GM04504 (cell line): ENCODE data around the gene BCAR1.
"Not testable (repeated sequence)": the region's sequence is repeated elsewhere in the genome, so short reads cannot be mapped to it uniquely, and the experiment has no call there.

Source experiments
- DNase-seq: peaks from one replicate; pipeline ENCODE4 v3.0.0-alpha.2; 2012; ENCODE audit warnings: low read depth

Gene BCAR1

GRCh38 chr16:75224306-75225082, 26.9 kb downstream of the BCAR1 start:
- DNase-seq, result no peak

GRCh38 chr16:75223129-75223528, 28.3 kb downstream of the BCAR1 start:
- not testable (repeated sequence) for DNase-seq

GRCh38 chr16:75222271-75222783, 29.1 kb downstream of the BCAR1 start:
- DNase-seq, result no peak

GRCh38 chr16:75219838-75220237, 31.6 kb downstream of the BCAR1 start:
- DNase-seq, result no peak

- no peak for DNase-seq
Measured at GRCh38 chr16:75219088-75219487, 32.3 kb downstream of the BCAR1 start.

GRCh38 chr16:75218256-75219076, 33.0 kb downstream of the BCAR1 start, which contains the start of gene CTRB1:
TSS of gene CTRB1 (plus strand) at chr16:75218988. CDS start at chr16:75219008, 20 bp downstream.
- DNase-seq, result no peak

- no peak for DNase-seq
Measured at GRCh38 chr16:75217389-75217851, 34.0 kb downstream of the BCAR1 start.

GRCh38 chr16:75216576-75216975, 34.8 kb downstream of the BCAR1 start:
- DNase-seq, result no peak

GRCh38 chr16:75216127-75216526, 35.3 kb downstream of the BCAR1 start:
- DNase-seq, result no peak

GRCh38 chr16:75211286-75211685, 40.1 kb downstream of the BCAR1 start:
- DNase-seq, result not testable (repeated sequence)

- no peak for DNase-seq
Measured at GRCh38 chr16:75209944-75210343, 41.5 kb downstream of the BCAR1 start.

- DNase-seq, result not testable (repeated sequence)
Measured at GRCh38 chr16:75209514-75209913, 41.9 kb downstream of the BCAR1 start.

- DNase-seq, result no peak
Measured at GRCh38 chr16:75208861-75209505, 42.4 kb downstream of the BCAR1 start.

GRCh38 chr16:75208242-75208825, 43.1 kb downstream of the BCAR1 start:
- no peak for DNase-seq

- DNase-seq, result no peak
Measured at GRCh38 chr16:75207831-75208230, 43.6 kb downstream of the BCAR1 start.

GRCh38 chr16:75206749-75207451, 44.5 kb downstream of the BCAR1 start, which contains the start of gene CTRB2:
TSS of gene CTRB2 (minus strand) at chr16:75207161. CDS start at chr16:75207141, 20 bp downstream.
- DNase-seq, result no peak

- not testable (repeated sequence) for DNase-seq
Measured at GRCh38 chr16:75205961-75206748, 45.3 kb downstream of the BCAR1 start.

- not testable (repeated sequence) for DNase-seq
Measured at GRCh38 chr16:75205438-75205837, 46.0 kb downstream of the BCAR1 start.

- not testable (repeated sequence) for DNase-seq
Measured at GRCh38 chr16:75204905-75205304, 46.5 kb downstream of the BCAR1 start.

- DNase-seq, result no peak
Measured at GRCh38 chr16:75204410-75204758, 47.0 kb downstream of the BCAR1 start.
